Measurements from ENCODE around the gene RPL35. TPM values are rescaled to one million over a fixed set of nuclear protein-coding genes. Genes with fewer than 3 reads are reported as not detected.

The RPL35 gene
- total and polyA plus RNA-seq, 2 donors (not counting 1 experiment from before 2014, with no cell fraction given), result 1,593 to 1,957 TPM

DNA sequence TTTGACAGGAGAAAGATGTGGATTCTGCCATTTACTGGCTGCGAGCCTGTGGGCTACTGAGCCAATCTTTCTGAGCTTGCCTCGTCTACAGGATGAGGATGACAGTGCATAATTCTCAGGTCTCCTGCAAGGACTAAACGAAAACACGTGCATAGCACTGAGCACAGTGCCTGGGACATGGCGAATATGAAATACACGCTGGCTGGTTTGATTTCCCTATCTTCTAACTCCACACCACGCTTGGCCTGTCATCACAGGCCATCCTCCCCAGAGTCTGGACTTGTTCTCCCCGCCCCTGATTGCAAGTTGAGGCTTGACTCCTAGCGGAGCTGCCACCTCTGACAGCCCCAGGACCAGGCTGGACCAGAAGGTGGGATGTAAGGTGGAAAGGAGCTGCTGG lies 38.1 kb upstream of the RPL35 start:
- Histone ChIP-seq H3K4me1 (ENCODE audit: control insufficient read depth, extremely low read depth, insufficient read depth, low read length) (no peaks in the 10 kb centered on the region), H4K20me1 (ENCODE audit: control insufficient read depth, extremely low read depth, insufficient read depth, low read length) (no peaks in the 10 kb centered on the region), H3K79me2 (ENCODE audit: control insufficient read depth, insufficient read depth, low read length) (no peaks in the 10 kb centered on the region), H3K9ac (ENCODE audit: insufficient read depth, low read length) (no peak overlapping the region), H3K9me3 (ENCODE audit: control insufficient read depth, insufficient read depth, low read depth, low read length) (no peaks in the 10 kb centered on the region), H3K27ac (ENCODE audit: insufficient read depth, low read length) (no peak overlapping the region), H2AFZ (ENCODE audit: low read length) (no peak overlapping the region), H3K4me3 (replicated peaks in 1 of 4; ENCODE audit: control extremely low read depth in 1 of 4, insufficient read depth in 1 of 4, low read depth in 3 of 4, low read length in 4 of 4) (no peak overlapping the region), H3K27me3 (ENCODE audit: control insufficient read depth, insufficient read depth, low read length) (no peaks in the 10 kb centered on the region), H3K36me3 (ENCODE audit: control insufficient read depth, insufficient read depth, low read length) (peaks cover 6% of the 10 kb centered on the region), H3K4me2 (ENCODE audit: extremely low read depth, insufficient read depth, low read length) (no peak overlapping the region)
- TF ChIP-seq EZH2 (IDR thresholded peaks at IDR 0.05; ENCODE audit: low read length, missing control alignments) (no peak), CTCF (conservative IDR thresholded peaks at IDR 0.05 in 1 of 2, IDR thresholded peaks at IDR 0.05 in 1 of 2; ENCODE audit: low read depth in 1 of 2, low read length in 2 of 2) (no peak)
- DNase-seq (ENCODE audit: low read depth in 2 of 2), result no peak

- no peaks in the 10 kb centered on the region for H3K9me3 ChIP-seq (ENCODE audit: control insufficient read depth, insufficient read depth, low read depth, low read length)
- DNase-seq (ENCODE audit: low read depth in 2 of 2), result no peak
Measured at GRCh38 chr9:124897570-124898460, 36.1 kb upstream of the RPL35 start.

More at GRCh38 chr9:124897570-124898460, 36.1 kb upstream of the RPL35 start:
- Histone ChIP-seq H2AFZ (ENCODE audit: low read length) (no peak overlapping the region), H3K9ac (ENCODE audit: insufficient read depth, low read length) (no peak overlapping the region), H3K4me2 (ENCODE audit: extremely low read depth, insufficient read depth, low read length) (no peak overlapping the region), H3K36me3 (ENCODE audit: control insufficient read depth, insufficient read depth, low read length) (peaks cover 9% of the 10 kb centered on the region), H3K27ac (ENCODE audit: insufficient read depth, low read length) (no peak overlapping the region), H3K79me2 (ENCODE audit: control insufficient read depth, insufficient read depth, low read length) (no peaks in the 10 kb centered on the region), H3K4me3 (replicated peaks in 1 of 4; ENCODE audit: control extremely low read depth in 1 of 4, insufficient read depth in 1 of 4, low read depth in 3 of 4, low read length in 4 of 4) (no peak overlapping the region), H3K27me3 (ENCODE audit: control insufficient read depth, insufficient read depth, low read length) (no peaks in the 10 kb centered on the region), H3K4me1 (ENCODE audit: control insufficient read depth, extremely low read depth, insufficient read depth, low read length) (no peaks in the 10 kb centered on the region), H4K20me1 (ENCODE audit: control insufficient read depth, extremely low read depth, insufficient read depth, low read length) (no peaks in the 10 kb centered on the region)
- TF ChIP-seq EZH2 (IDR thresholded peaks at IDR 0.05; ENCODE audit: low read length, missing control alignments) (no peak), CTCF (conservative IDR thresholded peaks at IDR 0.05 in 1 of 2, IDR thresholded peaks at IDR 0.05 in 1 of 2; ENCODE audit: low read depth in 1 of 2, low read length in 2 of 2) (no peak)
